GM19324 (cell line): Measurements from ENCODE around the gene FAHD1.
"Not testable (repeated sequence)": the region's sequence is repeated elsewhere in the genome, so short reads cannot be mapped to it uniquely, and the experiment has no call there.

Experiments used
- ATAC-seq: cut with Tn5 transposase; IDR thresholded peaks from one replicate; pipeline ENCODE4 v1.9.1; 2021; ENCODE audit warnings: mild to moderate bottlenecking, moderate library complexity; ENCODE audit not compliant: unreplicated experiment, low FRiP score

Gene FAHD1

GRCh38 chr16:1788708-1789100 lies 38.3 kb upstream of the FAHD1 start:
- ATAC-seq = no peak

GRCh38 chr16:1789643-1790045 lies 37.4 kb upstream of the FAHD1 start:
- ATAC-seq = no peak

GRCh38 chr16:1790261-1790610 lies 36.8 kb upstream of the FAHD1 start:
- no peak for ATAC-seq

- no peak for ATAC-seq
These were observed 36.3 kb upstream of the FAHD1 start for GRCh38 chr16:1790611-1791255.

GRCh38 chr16:1791256-1791942 lies 35.6 kb upstream of the FAHD1 start:
- no peak for ATAC-seq

- ATAC-seq = no peak
These were observed 34.8 kb upstream of the FAHD1 start for GRCh38 chr16:1791943-1792812.

GRCh38 chr16:1792836-1793577 lies 34.0 kb upstream of the FAHD1 start:
- ATAC-seq = no peak

- no peak for ATAC-seq
These were observed 33.3 kb upstream of the FAHD1 start, which contains the start of gene IGFALS for GRCh38 chr16:1793578-1794220. IGFALS (minus strand) TSS chr16:1793705; CDS start chr16:1793652, 53 bp downstream.

- no peak for ATAC-seq
These were observed 32.7 kb upstream of the FAHD1 start for GRCh38 chr16:1794221-1794871.

GRCh38 chr16:1794908-1795666 lies 31.9 kb upstream of the FAHD1 start:
- ATAC-seq = no peak

- ATAC-seq = not testable (repeated sequence)
These were observed 27.7 kb upstream of the FAHD1 start for GRCh38 chr16:1799263-1799662.

GRCh38 chr16:1800701-1801100 lies 26.3 kb upstream of the FAHD1 start:
- no peak for ATAC-seq

GRCh38 chr16:1807626-1808025 lies 19.4 kb upstream of the FAHD1 start:
- no peak for ATAC-seq

GRCh38 chr16:1808691-1809090 lies 18.3 kb upstream of the FAHD1 start:
- no peak for ATAC-seq

GRCh38 chr16:1809281-1809801 lies 17.7 kb upstream of the FAHD1 start:
- ATAC-seq = no peak

- ATAC-seq = no peak
These were observed 16.9 kb upstream of the FAHD1 start for GRCh38 chr16:1810106-1810505.

GRCh38 chr16:1810536-1810935 lies 16.5 kb upstream of the FAHD1 start:
- ATAC-seq = no peak

- no peak for ATAC-seq
These were observed 14.3 kb upstream of the FAHD1 start for GRCh38 chr16:1812732-1813163.

GRCh38 chr16:1815461-1815860 lies 11.5 kb upstream of the FAHD1 start:
- ATAC-seq = no peak
